HPDE6-E6E7 (cell line): Measurements from ENCODE around the gene TNS2.
"Not testable (repeated sequence)": the region's sequence is repeated elsewhere in the genome, so short reads cannot be mapped to it uniquely, and the experiment has no call there.

Source experiments
- DNase-seq: peaks from one replicate; pipeline ENCODE4 v3.0.0; 2011; ENCODE audit warnings: missing footprints; ENCODE audit errors: extremely low spot score

Gene TNS2

GRCh38 chr12:53069621-53070410 lies 20.0 kb downstream of the TNS2 start:
- DNase-seq = no peak

- DNase-seq = no peak
These were observed 21.1 kb downstream of the TNS2 start for GRCh38 chr12:53070877-53071492.

GRCh38 chr12:53071591-53072551 lies 22.0 kb downstream of the TNS2 start:
- no peak for DNase-seq

GRCh38 chr12:53073881-53074280 lies 24.0 kb downstream of the TNS2 start:
- DNase-seq = no peak

GRCh38 chr12:53074283-53074998 lies 24.6 kb downstream of the TNS2 start:
- no peak for DNase-seq

- DNase-seq = no peak
These were observed 25.1 kb downstream of the TNS2 start for GRCh38 chr12:53074999-53075370.

GRCh38 chr12:53076461-53076860 lies 26.6 kb downstream of the TNS2 start:
- no peak for DNase-seq

- DNase-seq = no peak
These were observed 27.2 kb downstream of the TNS2 start for GRCh38 chr12:53077030-53077429.

GRCh38 chr12:53078425-53079225 lies 28.8 kb downstream of the TNS2 start:
- DNase-seq = no peak

GRCh38 chr12:53079226-53080117 lies 29.6 kb downstream of the TNS2 start, which contains the start of gene SPRYD3:
Gene SPRYD3 (minus strand): TSS chr12:53079390. CDS start chr12:53079333, 57 bp downstream.
- peak; percentile 99 for DNase-seq

- no peak for DNase-seq
These were observed 32.8 kb downstream of the TNS2 start for GRCh38 chr12:53082637-53083175.

GRCh38 chr12:53086361-53086760 lies 36.5 kb downstream of the TNS2 start:
- DNase-seq = no peak

- DNase-seq = no peak
These were observed 40.2 kb downstream of the TNS2 start for GRCh38 chr12:53090105-53090504.

- no peak for DNase-seq
These were observed 40.7 kb downstream of the TNS2 start for GRCh38 chr12:53090554-53090953.

GRCh38 chr12:53091756-53092155 lies 41.9 kb downstream of the TNS2 start:
- DNase-seq = no peak

GRCh38 chr12:53093777-53094393 lies 44.0 kb downstream of the TNS2 start:
- no peak for DNase-seq

- no peak for DNase-seq
These were observed 44.5 kb downstream of the TNS2 start for GRCh38 chr12:53094394-53094787.

- DNase-seq = not testable (repeated sequence)
These were observed 45.1 kb downstream of the TNS2 start for GRCh38 chr12:53094796-53095595.
